ENCODE results near the gene C1orf74.

C1orf74 gene

DNA sequence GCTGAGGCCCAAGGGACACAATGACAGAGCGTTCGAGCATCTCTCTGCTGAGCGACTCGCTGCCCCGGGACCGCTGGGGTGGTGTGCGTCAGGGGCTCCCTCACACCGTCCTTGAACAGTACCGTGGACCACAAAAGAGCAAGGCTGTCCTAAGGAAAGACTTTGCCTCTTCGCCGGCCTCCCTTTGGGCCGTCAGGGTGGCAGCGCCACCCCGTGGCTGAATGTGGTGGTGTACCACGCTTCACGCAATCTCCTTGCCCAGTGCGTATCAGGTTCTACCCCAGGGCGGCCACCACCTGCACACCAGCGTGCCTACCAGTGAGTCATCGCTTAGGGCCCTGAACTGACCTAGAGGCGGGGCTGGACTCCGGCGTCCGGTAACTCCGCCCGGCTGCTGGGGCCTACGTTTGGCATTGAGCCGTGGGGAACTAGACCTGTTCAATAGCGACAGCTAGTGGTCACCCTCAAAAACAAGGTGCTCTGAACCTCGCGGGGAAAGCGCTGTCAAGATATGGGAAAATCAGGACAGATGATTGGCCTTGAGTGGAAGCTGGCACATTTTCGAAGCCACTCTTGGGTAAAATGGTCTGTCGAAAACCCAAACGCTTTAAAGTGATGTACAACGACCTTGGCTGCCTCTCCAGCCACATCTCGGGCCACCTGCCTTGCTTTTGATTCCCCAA lies 36.6 kb downstream of the C1orf74 start:
- Histone ChIP-seq H3K27me3 (ENCODE audit: insufficient read depth, poor library complexity, severe bottlenecking) (no peaks in the 10 kb centered on the region), H3K27ac (replicated peaks) (peak overlapping the region; percentile 38; the same call in 1 of the 2 replicates), H3K4me3 (replicated peaks; ENCODE audit: insufficient read depth, low read length) (no peak overlapping the region)
- TF ChIP-seq SPI1 (IDR thresholded peaks at IDR 0.05; ENCODE audit: borderline replicate concordance, low read depth) (no peak), POLR2AphosphoS5 (IDR thresholded peaks at IDR 0.05; ENCODE audit: low read depth) (0 out of 2 replicates have a peak, but pooled peaks have one; percentile 44), GABPA (IDR thresholded peaks at IDR 0.05; ENCODE audit: low read depth) (no peak)
- TF ChIP-seq, protein P1, sequence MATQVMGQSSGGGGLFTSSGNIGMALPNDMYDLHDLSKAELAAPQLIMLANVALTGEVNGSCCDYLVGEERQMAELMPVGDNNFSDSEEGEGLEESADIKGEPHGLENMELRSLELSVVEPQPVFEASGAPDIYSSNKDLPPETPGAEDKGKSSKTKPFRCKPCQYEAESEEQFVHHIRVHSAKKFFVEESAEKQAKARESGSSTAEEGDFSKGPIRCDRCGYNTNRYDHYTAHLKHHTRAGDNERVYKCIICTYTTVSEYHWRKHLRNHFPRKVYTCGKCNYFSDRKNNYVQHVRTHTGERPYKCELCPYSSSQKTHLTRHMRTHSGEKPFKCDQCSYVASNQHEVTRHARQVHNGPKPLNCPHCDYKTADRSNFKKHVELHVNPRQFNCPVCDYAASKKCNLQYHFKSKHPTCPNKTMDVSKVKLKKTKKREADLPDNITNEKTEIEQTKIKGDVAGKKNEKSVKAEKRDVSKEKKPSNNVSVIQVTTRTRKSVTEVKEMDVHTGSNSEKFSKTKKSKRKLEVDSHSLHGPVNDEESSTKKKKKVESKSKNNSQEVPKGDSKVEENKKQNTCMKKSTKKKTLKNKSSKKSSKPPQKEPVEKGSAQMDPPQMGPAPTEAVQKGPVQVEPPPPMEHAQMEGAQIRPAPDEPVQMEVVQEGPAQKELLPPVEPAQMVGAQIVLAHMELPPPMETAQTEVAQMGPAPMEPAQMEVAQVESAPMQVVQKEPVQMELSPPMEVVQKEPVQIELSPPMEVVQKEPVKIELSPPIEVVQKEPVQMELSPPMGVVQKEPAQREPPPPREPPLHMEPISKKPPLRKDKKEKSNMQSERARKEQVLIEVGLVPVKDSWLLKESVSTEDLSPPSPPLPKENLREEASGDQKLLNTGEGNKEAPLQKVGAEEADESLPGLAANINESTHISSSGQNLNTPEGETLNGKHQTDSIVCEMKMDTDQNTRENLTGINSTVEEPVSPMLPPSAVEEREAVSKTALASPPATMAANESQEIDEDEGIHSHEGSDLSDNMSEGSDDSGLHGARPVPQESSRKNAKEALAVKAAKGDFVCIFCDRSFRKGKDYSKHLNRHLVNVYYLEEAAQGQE (IDR thresholded peaks at IDR 0.05; ENCODE audit: insufficient replicate concordance, low read depth), result no peak
- TF ChIP-seq, protein P2, sequence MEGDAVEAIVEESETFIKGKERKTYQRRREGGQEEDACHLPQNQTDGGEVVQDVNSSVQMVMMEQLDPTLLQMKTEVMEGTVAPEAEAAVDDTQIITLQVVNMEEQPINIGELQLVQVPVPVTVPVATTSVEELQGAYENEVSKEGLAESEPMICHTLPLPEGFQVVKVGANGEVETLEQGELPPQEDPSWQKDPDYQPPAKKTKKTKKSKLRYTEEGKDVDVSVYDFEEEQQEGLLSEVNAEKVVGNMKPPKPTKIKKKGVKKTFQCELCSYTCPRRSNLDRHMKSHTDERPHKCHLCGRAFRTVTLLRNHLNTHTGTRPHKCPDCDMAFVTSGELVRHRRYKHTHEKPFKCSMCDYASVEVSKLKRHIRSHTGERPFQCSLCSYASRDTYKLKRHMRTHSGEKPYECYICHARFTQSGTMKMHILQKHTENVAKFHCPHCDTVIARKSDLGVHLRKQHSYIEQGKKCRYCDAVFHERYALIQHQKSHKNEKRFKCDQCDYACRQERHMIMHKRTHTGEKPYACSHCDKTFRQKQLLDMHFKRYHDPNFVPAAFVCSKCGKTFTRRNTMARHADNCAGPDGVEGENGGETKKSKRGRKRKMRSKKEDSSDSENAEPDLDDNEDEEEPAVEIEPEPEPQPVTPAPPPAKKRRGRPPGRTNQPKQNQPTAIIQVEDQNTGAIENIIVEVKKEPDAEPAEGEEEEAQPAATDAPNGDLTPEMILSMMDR (IDR thresholded peaks at IDR 0.05; ENCODE audit: insufficient read depth, low read length), result peak; percentile 41
- DNase-seq (ENCODE audit: low read depth in 1 of 2, low spot score in 1 of 2), result peak; percentile 92 to 94

DNA sequence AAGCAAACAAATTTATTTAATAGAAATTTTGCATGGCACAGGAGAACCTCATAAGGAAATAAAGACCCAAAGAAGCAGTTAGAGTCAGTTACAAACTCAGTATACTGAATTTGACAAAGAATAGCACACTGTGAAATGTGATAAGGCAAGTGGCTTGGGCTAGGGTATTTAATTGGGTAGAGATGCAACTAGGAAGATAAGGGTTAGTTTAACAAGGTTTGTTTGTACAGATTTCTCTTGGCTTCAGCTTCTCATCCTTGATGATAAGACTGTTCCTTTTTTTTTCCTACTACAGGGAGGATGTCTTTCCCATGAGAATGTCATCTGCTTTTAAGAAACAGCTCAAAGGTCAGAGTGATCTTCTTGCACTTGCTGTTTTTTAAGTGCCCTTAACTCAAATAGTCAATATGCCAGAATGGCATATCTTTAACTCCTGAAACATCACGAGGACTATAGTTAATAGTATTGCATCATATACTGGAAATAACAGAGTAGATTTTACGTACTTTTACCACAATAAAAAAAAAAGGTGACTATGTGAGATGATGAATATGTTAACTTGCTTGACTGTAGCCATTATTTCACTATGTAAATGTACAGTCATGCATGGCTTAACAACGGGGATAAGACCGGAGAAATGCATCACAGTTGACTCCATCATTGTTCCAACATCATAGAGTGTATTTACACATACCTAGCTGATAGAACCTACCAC lies 37.8 kb downstream of the C1orf74 start:
- DNase-seq (ENCODE audit: low read depth in 1 of 2, low spot score in 1 of 2), result no peak
- no peak overlapping the region for H3K27ac ChIP-seq (replicated peaks)
- no peak for TF ChIP-seq GABPA (IDR thresholded peaks at IDR 0.05; ENCODE audit: low read depth)
- no peak for TF ChIP-seq POLR2AphosphoS5 (IDR thresholded peaks at IDR 0.05; ENCODE audit: low read depth)
- TF ChIP-seq, protein P1 (IDR thresholded peaks at IDR 0.05; ENCODE audit: insufficient replicate concordance, low read depth), result no peak
- TF ChIP-seq, protein P2 (IDR thresholded peaks at IDR 0.05; ENCODE audit: insufficient read depth, low read length), result no peak
- TF ChIP-seq SPI1 (IDR thresholded peaks at IDR 0.05; ENCODE audit: borderline replicate concordance, low read depth), result no peak
- no peak overlapping the region for H3K4me3 ChIP-seq (replicated peaks; ENCODE audit: insufficient read depth, low read length)
- H3K27me3 ChIP-seq (ENCODE audit: insufficient read depth, poor library complexity, severe bottlenecking), result no peaks in the 10 kb centered on the region

DNA sequence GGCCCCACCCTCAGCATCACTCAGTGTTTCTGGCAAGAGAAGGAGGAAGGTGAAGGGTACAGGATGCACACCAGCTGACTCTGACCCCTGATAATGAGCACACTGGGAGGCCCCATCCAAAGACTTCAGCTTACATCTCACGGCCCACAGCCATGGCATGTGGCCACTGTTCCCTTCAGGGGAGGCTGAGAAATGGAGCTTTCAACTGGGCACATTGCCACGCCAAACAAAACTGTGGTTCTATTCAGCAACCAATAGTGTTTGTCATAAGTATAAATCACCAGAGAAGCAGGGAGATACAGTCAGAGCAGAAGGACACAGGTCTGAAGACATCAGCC lies 41.2 kb downstream of the C1orf74 start:
- H3K4me3 ChIP-seq (replicated peaks; ENCODE audit: insufficient read depth, low read length), result no peak overlapping the region
- no peak overlapping the region for H3K27ac ChIP-seq (replicated peaks)
- no peak for DNase-seq (ENCODE audit: low read depth in 1 of 2, low spot score in 1 of 2)
- TF ChIP-seq, protein P2 (IDR thresholded peaks at IDR 0.05; ENCODE audit: insufficient read depth, low read length), result no peak
- no peak for TF ChIP-seq POLR2AphosphoS5 (IDR thresholded peaks at IDR 0.05; ENCODE audit: low read depth)
- TF ChIP-seq GABPA (IDR thresholded peaks at IDR 0.05; ENCODE audit: low read depth), result no peak
- TF ChIP-seq SPI1 (IDR thresholded peaks at IDR 0.05; ENCODE audit: borderline replicate concordance, low read depth), result no peak
- TF ChIP-seq, protein P1 (IDR thresholded peaks at IDR 0.05; ENCODE audit: insufficient replicate concordance, low read depth), result no peak
- H3K27me3 ChIP-seq (ENCODE audit: insufficient read depth, poor library complexity, severe bottlenecking), result no peaks in the 10 kb centered on the region

Measured in HL-60 (cell line).